HG03039 (cell line): ENCODE measurements around the gene CPEB4.

Experiments
- ATAC-seq: cut with Tn5 transposase; IDR thresholded peaks from one replicate; pipeline ENCODE4 v1.9.1; 2021; ENCODE audit warnings: mild to moderate bottlenecking, moderate library complexity; ENCODE audit not compliant: unreplicated experiment

CPEB4 gene

DNA sequence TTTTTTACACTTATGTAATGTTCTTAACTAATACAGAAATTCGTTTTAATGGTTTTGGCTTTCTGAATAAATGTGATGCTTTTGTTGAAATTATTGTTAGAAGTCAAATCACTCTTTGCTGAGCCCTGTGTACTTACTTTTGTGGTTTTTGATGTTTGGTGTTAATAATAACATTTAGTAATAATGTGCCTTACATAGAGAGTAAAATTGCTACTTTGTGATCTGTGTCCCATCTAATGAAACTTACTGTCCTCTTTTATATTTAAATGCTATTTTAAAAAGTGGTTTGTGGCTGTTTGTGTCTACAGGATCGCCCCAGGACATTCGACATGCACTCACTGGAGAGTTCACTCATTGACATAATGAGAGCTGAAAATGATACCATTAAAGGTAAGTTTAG is 22.1 kb downstream of the CPEB4 start:
- no peak for ATAC-seq

GRCh38 chr5:173911623-173912022 is 23.5 kb downstream of the CPEB4 start:
- ATAC-seq = no peak

- ATAC-seq = no peak
These were observed 25.7 kb downstream of the CPEB4 start for GRCh38 chr5:173913686-173914321.

GRCh38 chr5:173915310-173916014 is 27.3 kb downstream of the CPEB4 start:
- no peak for ATAC-seq

- no peak for ATAC-seq
These were observed 28.1 kb downstream of the CPEB4 start for GRCh38 chr5:173916233-173916632.

DNA sequence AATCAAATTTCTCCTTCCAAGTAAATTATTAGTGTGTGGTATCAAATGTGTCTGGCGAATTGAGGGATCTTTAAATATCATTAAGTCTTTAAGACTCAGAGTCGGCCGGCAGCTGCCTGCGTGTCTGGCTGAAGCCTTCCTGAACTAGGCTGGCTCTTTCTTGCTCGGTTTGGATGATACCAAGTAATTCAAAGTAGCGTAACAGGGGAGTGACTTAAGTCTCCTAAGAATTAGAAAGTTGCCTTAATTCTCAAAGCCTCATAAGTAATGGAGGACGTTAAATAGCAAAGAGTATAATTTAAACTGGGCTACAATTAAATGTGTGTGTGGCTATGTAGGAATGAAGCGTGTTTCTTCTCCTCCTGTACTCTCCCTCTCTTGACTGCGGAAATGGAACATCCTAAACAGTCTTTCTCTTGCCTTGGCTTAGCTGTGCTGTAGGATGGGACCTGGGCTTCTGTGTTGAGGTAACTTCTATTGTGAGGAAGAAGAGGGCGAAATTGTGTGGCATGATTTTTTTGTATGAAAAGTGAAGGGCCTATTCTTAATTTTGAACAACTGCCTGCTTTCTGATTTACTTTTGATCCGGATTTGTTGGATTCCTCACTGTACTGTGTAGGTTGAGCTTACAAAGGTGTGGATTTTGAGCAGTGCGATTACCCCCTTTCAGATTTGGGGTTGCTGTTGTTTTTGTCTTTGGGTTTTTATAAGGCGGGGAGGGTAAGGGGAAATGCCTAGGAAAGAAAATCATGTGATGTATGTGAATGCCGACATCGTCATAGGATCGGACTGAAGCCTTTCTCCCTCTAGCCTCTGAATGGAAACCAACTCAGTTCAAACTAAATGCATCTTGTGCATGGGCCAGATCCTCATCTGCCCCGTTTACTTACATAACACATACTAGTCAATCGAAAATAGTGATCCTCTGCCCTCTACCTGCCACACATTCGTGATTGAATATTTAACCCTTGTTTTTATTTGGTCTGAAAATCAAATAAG is 29.9 kb downstream of the CPEB4 start:
- peak; percentile 72 for ATAC-seq

DNA sequence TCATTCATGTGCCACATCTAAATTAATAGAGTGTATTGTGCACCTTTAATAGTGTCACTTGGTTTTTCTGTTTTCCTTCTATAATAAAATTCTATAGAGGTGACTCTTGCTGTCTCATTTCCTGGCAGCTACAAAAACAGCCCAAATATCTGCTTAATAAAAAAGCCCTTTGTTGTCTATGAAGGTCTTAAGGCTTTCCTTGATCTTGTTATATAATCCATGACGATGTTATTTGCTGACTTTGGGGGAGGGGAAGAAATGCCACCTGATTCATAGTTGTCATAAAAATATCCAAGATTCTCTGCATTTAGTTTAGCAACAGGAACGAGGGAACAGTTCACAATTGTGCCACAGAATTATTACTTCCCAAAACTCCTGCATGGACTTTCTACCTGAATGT is 31.3 kb downstream of the CPEB4 start:
- ATAC-seq = no peak

GRCh38 chr5:173920024-173920753 is 32.0 kb downstream of the CPEB4 start:
- ATAC-seq = no peak

- ATAC-seq = no peak
These were observed 32.9 kb downstream of the CPEB4 start for GRCh38 chr5:173920866-173921555.

- ATAC-seq = no peak
These were observed 34.4 kb downstream of the CPEB4 start for GRCh38 chr5:173922527-173922926.

- no peak for ATAC-seq
These were observed 35.3 kb downstream of the CPEB4 start for GRCh38 chr5:173923218-173924095.

GRCh38 chr5:173924899-173925298 is 36.8 kb downstream of the CPEB4 start:
- ATAC-seq = no peak

GRCh38 chr5:173925449-173926071 is 37.4 kb downstream of the CPEB4 start:
- no peak for ATAC-seq

DNA sequence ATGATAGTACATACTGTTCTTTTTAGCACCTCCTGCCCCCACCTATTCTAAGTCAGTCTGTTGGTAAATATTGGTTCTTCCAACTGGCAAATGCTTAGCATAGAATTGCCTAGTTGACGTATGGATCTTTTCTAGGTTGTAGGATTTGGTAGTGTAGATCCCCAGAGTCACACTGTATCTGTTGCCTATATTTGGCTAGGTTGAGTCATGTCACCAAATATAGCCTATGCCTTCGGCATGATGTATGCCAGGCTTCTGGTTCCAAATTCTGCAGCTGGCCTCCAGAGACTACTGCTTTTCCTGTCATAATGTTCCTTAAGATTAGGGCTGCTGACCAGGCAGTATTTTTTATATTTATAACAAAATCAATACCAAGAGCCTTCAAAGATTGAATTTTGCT is 38.2 kb downstream of the CPEB4 start:
- ATAC-seq = no peak

- no peak for ATAC-seq
These were observed 40.9 kb downstream of the CPEB4 start for GRCh38 chr5:173928871-173929574.

- no peak for ATAC-seq
These were observed 44.6 kb downstream of the CPEB4 start for GRCh38 chr5:173932695-173933139.

- ATAC-seq = no peak
These were observed 45.8 kb downstream of the CPEB4 start for GRCh38 chr5:173933901-173934300.

DNA sequence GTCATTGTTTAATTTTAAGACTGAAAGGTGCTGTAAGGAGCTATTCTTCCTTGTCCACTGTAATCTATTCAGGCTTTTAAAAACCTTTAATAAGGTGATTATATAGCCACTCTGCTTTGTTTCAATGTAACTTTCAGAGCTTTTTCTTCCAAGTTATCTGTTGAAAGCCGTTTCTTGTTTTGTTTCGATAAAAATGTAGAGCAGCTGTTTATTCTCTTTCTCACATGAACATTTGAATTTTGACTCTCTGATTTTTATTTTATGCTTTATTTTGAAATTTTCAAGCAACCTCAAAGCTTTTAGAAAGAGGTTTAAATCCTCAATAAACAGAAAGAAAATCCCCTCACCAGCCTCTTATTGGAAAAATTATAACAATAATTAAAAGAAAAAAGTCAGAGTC is 47.2 kb downstream of the CPEB4 start:
- no peak for ATAC-seq
